RKO (cell line): ENCODE data around the gene RGSL1.
A peak's percentile ranks its signal among the peaks of the same experiment; 100 is the strongest.

Experiments used
- DNase-seq: peaks from one replicate; pipeline ENCODE4 v3.0.0-alpha.2; 2016; ENCODE audit warnings: low spot score

The RGSL1 gene

DNA sequence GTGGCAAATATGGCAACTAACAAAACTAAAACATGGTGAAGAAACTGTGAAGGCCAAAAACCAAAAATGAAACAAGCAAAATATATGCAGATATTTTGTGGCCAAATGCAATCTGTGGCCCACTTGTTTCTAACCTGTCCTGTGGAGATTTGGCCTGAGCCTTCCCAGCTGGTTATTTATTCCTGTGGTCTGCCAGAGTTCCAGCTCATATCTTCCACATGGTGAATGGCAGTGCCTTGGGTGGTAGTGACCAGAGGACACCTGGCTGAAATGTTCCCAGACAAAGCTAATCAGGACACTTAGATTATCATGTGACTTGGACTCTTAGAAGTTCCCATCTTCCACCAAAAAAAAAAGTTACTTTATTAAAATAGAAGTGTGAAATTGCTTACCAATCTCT is 99.4 kb downstream of the RGSL1 start:
- no peak for DNase-seq

- no peak for DNase-seq
Measured at GRCh38 chr1:182549811-182550210, 99.9 kb downstream of the RGSL1 start.

DNA sequence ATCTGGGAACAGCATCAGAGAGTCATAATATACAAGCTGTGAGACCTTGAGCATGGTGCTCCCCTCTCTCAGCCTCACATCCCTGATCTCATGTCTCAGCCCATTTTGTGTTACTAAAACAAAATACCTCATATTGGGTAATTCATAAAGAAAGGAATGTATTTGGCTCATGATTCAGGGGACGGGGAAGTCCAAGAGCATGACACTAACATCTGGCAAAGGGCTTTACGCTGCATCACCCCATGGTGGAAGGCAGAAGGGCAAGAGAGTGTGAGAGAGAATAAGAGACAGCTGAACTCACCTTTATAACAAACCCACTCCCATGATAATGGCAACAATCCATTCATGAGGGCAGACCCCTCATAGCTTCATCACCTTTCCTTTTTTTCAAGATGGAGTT is 102.6 kb downstream of the RGSL1 start:
- no peak for DNase-seq

GRCh38 chr1:182555493-182555892 is 105.5 kb downstream of the RGSL1 start:
- DNase-seq, result no peak

DNA sequence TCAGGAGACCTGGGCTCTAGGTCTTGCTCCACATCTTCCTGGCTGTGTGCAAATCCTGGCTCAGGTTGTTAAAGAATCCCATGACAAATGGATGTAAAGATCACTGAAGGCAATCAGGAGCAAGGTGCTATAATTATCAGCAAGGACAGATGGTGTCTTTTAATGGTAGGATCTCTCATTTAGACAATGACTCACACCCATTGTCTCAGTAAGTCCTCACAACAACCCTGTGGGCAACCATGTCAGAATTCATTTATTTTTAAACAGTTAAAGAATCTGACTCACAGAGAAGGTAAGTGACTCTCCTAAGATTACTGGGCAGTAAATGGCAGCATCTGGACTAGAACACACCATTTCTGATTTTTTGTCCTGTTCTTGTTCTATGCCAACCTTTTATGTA is 106.3 kb downstream of the RGSL1 start:
- no peak for DNase-seq

DNA sequence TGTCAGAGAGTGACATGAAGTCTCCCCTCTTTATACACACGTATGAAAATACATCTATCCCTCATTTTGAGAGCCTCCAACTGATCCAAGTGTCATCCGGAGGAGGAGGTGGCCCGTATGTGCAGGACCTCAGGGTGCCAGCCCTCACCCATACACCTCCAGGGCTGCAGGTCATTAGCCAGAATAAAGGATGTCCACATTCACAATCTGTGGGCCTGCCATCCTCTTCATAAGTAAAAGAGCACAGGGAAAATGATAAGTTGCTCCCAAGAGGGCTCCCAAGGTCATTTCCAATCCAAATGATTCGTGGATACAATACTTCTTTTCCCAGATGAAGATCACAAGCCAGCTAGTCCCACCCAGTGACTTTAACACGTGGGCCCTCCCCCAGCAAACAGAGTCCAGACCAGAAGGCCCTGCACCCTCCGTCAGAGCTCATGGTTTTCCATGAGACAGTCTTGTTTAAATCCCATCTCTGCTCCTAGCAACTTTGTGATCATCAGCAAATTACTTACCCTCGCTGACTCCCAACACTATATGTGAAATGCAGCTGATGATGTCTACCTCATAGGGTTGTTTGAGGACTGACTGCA is 110.5 kb downstream of the RGSL1 start:
- DNase-seq, result no peak

DNA sequence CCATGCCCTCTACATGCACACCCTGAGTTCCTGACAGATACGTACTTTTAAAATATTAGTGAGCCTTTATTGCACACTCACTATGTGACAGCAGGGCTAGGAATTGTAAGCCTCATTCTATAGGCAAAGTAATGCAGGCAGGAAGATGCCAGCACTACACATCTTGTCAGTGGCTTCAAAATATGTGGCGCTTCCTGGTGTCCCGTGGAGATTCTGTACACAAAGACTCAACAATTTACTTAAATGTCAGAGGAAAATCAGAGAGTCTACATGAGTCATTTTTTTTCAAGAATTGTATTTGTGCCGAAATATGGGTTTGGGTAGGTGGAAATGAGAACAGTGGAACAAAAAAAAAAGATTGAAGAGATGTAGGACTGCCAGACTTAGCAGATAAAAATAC is 111.5 kb downstream of the RGSL1 start:
- no peak for DNase-seq

DNA sequence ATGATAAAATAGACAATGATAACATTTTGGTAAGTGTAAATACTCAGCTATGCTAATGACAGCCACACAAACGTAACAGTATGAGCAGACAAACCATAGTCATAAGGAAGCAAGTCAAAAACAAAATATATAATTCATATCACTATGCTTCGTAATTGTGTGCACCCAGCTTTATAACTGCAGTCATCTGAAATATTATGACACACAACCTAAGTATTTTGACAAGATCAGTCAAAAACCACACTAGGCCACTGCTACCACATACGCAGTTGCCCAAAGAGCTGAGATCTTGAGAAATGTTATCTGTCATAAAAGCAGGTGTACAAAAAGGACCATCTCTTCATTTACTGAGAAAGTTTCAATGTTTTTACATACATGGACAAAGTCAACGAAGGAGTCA is 113.1 kb downstream of the RGSL1 start:
- no peak for DNase-seq

DNA sequence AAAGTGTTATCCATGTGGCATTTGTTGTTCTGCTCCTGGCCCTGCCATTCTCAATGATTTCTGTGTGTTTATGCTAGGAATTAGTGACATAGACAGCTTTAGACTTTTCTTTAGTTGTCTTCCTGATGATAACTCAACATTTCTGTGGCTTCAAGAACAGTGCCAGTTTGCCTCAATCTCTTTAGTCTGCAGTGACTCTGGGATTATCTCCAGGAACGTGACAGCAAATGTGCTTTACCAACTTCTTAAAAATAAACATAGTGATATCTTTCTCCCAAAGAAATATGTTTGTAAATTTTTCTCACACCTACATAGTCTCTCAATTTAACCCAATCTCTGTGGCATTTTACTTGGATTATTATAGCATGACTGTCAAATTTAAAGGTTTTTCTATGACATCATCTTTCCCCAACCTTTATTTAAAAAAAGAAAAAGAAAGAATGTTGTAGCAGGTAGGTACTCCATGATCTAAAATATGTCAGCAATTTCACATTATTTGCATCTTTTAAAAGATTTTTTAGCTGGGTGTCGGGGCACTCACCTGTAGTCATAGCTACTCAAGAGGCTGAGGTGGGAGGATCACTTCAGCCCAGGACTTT is 114.6 kb downstream of the RGSL1 start:
- no peak for DNase-seq

GRCh38 chr1:182565537-182565936 is 115.6 kb downstream of the RGSL1 start:
- DNase-seq, result no peak

DNA sequence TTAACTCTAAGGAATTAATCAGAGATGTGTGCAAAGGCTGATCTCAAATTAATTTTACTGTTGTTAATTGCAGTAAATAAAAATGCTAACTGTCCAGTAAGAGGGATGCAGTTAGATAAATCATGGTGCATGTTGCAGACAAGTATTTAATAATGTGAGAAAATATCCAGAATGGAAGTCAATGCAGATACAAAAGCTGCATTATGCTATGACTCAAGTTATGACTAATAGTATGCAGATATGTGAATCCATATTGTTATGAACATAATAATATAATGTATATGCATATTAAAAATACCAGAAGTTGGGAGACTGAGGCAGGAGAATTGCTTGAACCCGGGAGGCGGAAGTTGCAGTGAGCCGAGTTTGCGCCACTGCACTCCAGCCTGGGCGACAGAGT is 117.7 kb downstream of the RGSL1 start:
- no peak for DNase-seq

DNA sequence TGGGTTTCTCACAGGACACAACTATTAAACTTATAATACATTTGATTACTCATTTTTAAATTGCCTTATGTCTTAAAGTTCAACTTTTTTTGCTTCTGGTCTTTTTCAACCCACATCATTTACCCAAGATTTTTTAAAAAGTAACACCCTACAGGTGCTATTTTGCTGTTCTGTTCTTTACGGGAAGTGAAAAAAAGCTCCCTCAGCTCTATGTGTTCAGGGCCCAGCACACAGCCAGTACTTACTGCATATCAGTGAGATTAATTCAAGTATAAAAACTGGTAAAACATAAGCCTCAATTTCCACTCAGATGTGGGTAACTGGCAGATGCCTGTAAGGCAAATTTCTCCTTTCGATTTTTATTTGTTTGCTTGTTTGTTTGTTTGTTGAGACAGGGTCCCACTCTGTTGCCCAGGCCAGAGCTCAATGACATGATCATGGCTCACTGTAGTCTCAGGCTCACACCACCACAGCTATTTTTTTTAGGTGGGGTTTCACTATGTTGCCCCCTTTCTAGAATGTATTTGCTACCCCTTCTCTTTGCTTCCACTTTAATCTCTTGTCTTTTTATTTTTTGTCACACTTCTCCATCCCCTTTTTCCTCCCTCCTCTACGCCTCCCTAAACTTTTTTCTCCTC is 118.8 kb downstream of the RGSL1 start:
- DNase-seq, result no peak

- DNase-seq, result no peak
Measured at GRCh38 chr1:182569939-182570610, 120.1 kb downstream of the RGSL1 start.

DNA sequence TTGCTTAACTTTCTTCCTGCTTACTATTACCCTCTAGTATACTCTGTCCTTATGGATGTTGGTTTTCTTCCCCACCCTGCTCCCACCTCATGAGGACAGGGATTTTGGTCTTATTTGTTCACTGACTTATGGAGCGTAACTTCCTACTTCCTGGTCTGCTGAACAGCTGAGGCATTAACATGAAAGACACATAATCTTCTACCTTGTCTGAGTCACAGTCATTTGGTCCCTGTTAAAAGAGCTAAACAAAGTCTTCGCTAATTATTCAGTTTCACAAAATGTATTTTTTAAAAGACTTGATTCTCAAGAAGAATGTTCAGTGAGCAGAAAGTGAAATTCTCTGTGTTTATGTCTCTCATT is 120.6 kb downstream of the RGSL1 start:
- no peak for DNase-seq

GRCh38 chr1:182574156-182574555 is 124.2 kb downstream of the RGSL1 start:
- no peak for DNase-seq

- DNase-seq, result no peak
Measured at GRCh38 chr1:182575540-182576149, 125.7 kb downstream of the RGSL1 start.

DNA sequence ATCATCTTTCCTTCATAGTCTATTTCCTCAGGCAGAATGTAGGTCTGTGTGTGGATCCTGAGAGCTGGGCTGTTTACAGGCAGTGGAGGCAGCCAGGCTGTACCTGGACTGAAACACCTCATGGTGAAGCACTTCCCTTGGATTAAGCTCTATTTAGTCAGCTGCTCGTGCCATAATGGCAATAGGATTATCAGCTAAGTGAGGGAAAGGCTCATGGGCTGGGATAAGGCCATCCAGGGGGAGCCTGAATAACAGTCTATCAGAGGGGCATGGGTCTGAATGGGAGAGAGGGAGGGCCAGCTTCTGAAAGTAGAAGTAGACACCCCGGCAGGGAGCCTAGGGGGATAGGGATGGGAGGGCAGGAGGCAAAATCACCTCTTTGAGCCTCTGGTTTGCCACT is 130.8 kb downstream of the RGSL1 start:
- no peak for DNase-seq

- no peak for DNase-seq
Measured at GRCh38 chr1:182584746-182585145, 134.8 kb downstream of the RGSL1 start.

- no peak for DNase-seq
Measured at GRCh38 chr1:182586380-182586779, 136.4 kb downstream of the RGSL1 start.

GRCh38 chr1:182587093-182587492 is 137.1 kb downstream of the RGSL1 start:
- DNase-seq, result peak; percentile 21

DNA sequence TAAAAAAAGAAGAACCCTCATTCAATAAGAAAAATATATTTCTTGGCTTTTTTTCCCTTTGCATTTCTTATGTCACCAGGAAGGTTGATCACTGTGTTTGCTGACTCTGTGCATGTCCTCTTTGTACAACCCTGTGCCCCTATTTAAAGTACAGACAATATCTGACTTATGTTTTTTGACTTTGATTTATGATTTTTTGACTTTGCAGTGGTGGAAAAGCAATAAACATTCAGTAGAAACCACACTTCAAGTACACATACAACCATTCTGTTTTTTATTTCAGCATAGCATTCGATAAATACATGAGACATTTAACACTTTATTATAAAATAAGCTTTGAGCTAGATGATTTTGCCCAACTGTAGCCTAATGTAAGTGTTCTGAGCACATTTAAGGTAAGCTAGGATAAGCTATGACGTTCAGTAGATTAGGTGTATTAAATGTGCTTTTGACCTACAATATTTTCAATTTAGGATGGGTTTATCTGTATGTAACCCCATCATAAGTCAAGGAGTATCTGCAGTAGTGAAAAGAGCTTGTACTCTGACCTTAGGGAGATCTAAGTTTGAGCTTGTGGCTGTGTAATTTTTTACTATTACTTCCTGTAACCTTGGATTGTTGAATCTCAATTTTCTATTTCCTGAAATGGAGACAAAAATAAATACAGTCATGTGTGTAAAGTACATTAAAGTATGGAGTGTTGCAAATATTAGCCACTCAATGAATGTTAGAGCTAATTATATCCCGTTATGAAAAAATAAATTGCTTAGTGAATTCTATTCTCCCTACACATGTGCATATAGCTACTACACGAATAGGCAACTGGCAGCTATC is 137.9 kb downstream of the RGSL1 start:
- no peak for DNase-seq
